RWPE2 (cell line): ENCODE results near the gene TTC28.

Experiments
- ATAC-seq: fragments of 200-7000 bp; cut with Tn5 transposase; 3 replicates; pipeline ENCODE4 v1.9.1; 2021; ENCODE audit warnings: low read depth
- DNase-seq: peaks from one replicate; pipeline ENCODE4 v3.0.0-alpha.2; 2020; ENCODE audit warnings: low spot score
- H3K27ac ChIP-seq: fragments of 450-650 bp; 2 replicates; pipeline ENCODE4 v1.5.1; 2017; ENCODE audit warnings: mild to moderate bottlenecking; ENCODE audit not compliant: poor library complexity, severe bottlenecking
- H3K27me3 ChIP-seq: fragments of 250-450 bp; sonication (Bioruptor Pico); 2 replicates; pipeline ENCODE4 v1.5.1; 2021; ENCODE audit warnings: mild to moderate bottlenecking, moderate library complexity; ENCODE audit not compliant: insufficient read depth, poor library complexity, severe bottlenecking
- H3K36me3 ChIP-seq: fragments of 250-450 bp; sonication (Bioruptor Pico); 2 replicates; pipeline ENCODE4 v1.5.1; 2020; ENCODE audit warnings: low read depth, mild to moderate bottlenecking, moderate library complexity
- H3K4me1 ChIP-seq: fragments of 250-450 bp; sonication (Bioruptor Pico); 2 replicates; pipeline ENCODE4 v1.5.1; 2021; ENCODE audit warnings: mild to moderate bottlenecking, moderate library complexity; ENCODE audit not compliant: insufficient read depth, poor library complexity, severe bottlenecking
- H3K4me3 ChIP-seq: fragments of 250-450 bp; sonication (Bioruptor Pico); 2 replicates; pipeline ENCODE4 v1.5.1; 2021; ENCODE audit warnings: mild to moderate bottlenecking, moderate library complexity; ENCODE audit not compliant: severe bottlenecking
- H3K9me3 ChIP-seq: fragments of 250-450 bp; sonication (Bioruptor Pico); 2 replicates; pipeline ENCODE4 v1.5.1; 2021; ENCODE audit warnings: mild to moderate bottlenecking, moderate library complexity; ENCODE audit not compliant: severe bottlenecking
- CTCF ChIP-seq: fragments of 450-650 bp; IDR thresholded peaks from one replicate; pipeline ENCODE4 v1.5.1; 2017; ENCODE audit warnings: mild to moderate bottlenecking, moderate library complexity; ENCODE audit not compliant: poor library complexity, severe bottlenecking

TTC28 gene

GRCh38 chr22:28426346-28427132, 253.1 kb downstream of the TTC28 start:
- no peak for ATAC-seq

GRCh38 chr22:28425211-28425610, 254.4 kb downstream of the TTC28 start:
- no peaks in the 10 kb centered on the region for H3K36me3 ChIP-seq
- no peak overlapping the region for H3K4me3 ChIP-seq
- ATAC-seq: no peak
- DNase-seq: no peak
- no peak overlapping the region for H3K27ac ChIP-seq
- H3K27me3 ChIP-seq: no peaks in the 10 kb centered on the region
- H3K4me1 ChIP-seq: peaks cover 11% of the 10 kb centered on the region
- TF ChIP-seq CTCF: no peak
- H3K9me3 ChIP-seq: no peaks in the 10 kb centered on the region

More at GRCh38 chr22:28426346-28427132, 253.1 kb downstream of the TTC28 start:
- H3K27me3 ChIP-seq: no peaks in the 10 kb centered on the region
- H3K36me3 ChIP-seq: no peaks in the 10 kb centered on the region
- H3K4me1 ChIP-seq: peaks cover 7% of the 10 kb centered on the region
- no peak for TF ChIP-seq CTCF
- DNase-seq: no peak
- no peak overlapping the region for H3K4me3 ChIP-seq
- H3K9me3 ChIP-seq: no peaks in the 10 kb centered on the region
- H3K27ac ChIP-seq: no peak overlapping the region

- DNase-seq (no peak), ATAC-seq (peak; percentile 60; the same call in 2 of the 3 replicates)
- Histone ChIP-seq H3K4me1 (peaks cover 11% of the 10 kb centered on the region), H3K36me3 (no peaks in the 10 kb centered on the region), H3K27ac (no peak overlapping the region), H3K9me3 (no peaks in the 10 kb centered on the region), H3K27me3 (no peaks in the 10 kb centered on the region), H3K4me3 (no peak overlapping the region)
- no peak for TF ChIP-seq CTCF
Measured at GRCh38 chr22:28424427-28425080, 255.1 kb downstream of the TTC28 start.

- no peaks in the 10 kb centered on the region for H3K9me3 ChIP-seq
- DNase-seq: no peak
- peaks cover 8% of the 10 kb centered on the region for H3K4me1 ChIP-seq
- H3K4me3 ChIP-seq: no peak overlapping the region
- no peak overlapping the region for H3K27ac ChIP-seq
- no peaks in the 10 kb centered on the region for H3K27me3 ChIP-seq
- ATAC-seq: no peak
- H3K36me3 ChIP-seq: no peaks in the 10 kb centered on the region
- TF ChIP-seq CTCF: no peak
Measured at GRCh38 chr22:28419919-28420318, 259.7 kb downstream of the TTC28 start.

GRCh38 chr22:28418008-28418407, 261.6 kb downstream of the TTC28 start:
- no peak for ATAC-seq
- no peaks in the 10 kb centered on the region for H3K9me3 ChIP-seq
- TF ChIP-seq CTCF: no peak
- no peak overlapping the region for H3K4me3 ChIP-seq
- DNase-seq: no peak
- no peaks in the 10 kb centered on the region for H3K36me3 ChIP-seq
- H3K27ac ChIP-seq: no peak overlapping the region
- peaks cover 6% of the 10 kb centered on the region for H3K4me1 ChIP-seq
- H3K27me3 ChIP-seq: no peaks in the 10 kb centered on the region
